H1 (cell line): ENCODE results near the gene FLRT1. TPM values are rescaled to one million over a fixed set of nuclear protein-coding genes. Genes with fewer than 3 reads are reported as not detected.

ENCODE experiments used
- CTCF ChIA-PET: fragments of 300-600 bp; sonication (Branson Sonifier 250); formaldehyde crosslinking; loops from one replicate; lab custom pipeline; 2021; ENCODE audit not compliant: partially characterized antibody; lab: Charles Lee
- POLR2A ChIA-PET: fragments of 300-600 bp; sonication (Branson Sonifier 250); formaldehyde crosslinking; loops from one replicate; lab custom pipeline; 2021; ENCODE audit warnings: inconsistent platforms; ENCODE audit not compliant: partially characterized antibody; lab: Charles Lee
- DNase-seq, 2 experiments: peaks; one replicate each; pipeline versions ENCODE4 v3.0.0 to v3.0.0-alpha.2; 2010 to 2022; ENCODE audit warnings: low spot score in 2 of 2, low read depth in 1 of 2, mixed read lengths in 1 of 2
- FAIRE-seq: peaks from 2 replicates; lab custom pipeline; 2011; peaks lifted over from hg19 to GRCh38; lab: Jason Lieb, UNC
- H2AFZ ChIP-seq: 2 replicates; pipeline ENCODE4 v1.8.1; 2012; ENCODE audit warnings: low read length, inconsistent platforms
- H2AK5ac ChIP-seq: 2 replicates; pipeline ENCODE4 v1.6.1; 2013; ENCODE audit warnings: low read depth, low read length
- H2BK120ac ChIP-seq: replicated peaks from 2 replicates; pipeline ENCODE3; 2013; ENCODE audit warnings: low read depth, low read length, inconsistent platforms
- H2BK12ac ChIP-seq: 2 replicates; pipeline ENCODE4 v1.6.1; 2013; ENCODE audit warnings: low read depth, low read length
- H2BK15ac ChIP-seq: 2 replicates; pipeline ENCODE4 v1.6.1; 2013; ENCODE audit warnings: low read length
- H2BK20ac ChIP-seq: 2 replicates; pipeline ENCODE4 v1.6.1; 2013; ENCODE audit warnings: low read length
- H2BK5ac ChIP-seq: 2 replicates; pipeline ENCODE4 v1.6.1; 2013; ENCODE audit warnings: low read depth, low read length
- H3K14ac ChIP-seq: 2 replicates; pipeline ENCODE4 v1.6.1; 2013; ENCODE audit warnings: inconsistent platforms; ENCODE audit not compliant: insufficient read length
- H3K18ac ChIP-seq: 2 replicates; pipeline ENCODE4 v1.6.1; 2013; ENCODE audit warnings: low read length; ENCODE audit errors: extremely low read depth
- H3K23ac ChIP-seq: 2 replicates; pipeline ENCODE4 v1.6.1; 2013; ENCODE audit warnings: inconsistent platforms; ENCODE audit not compliant: insufficient read length
- H3K23me2 ChIP-seq: 2 replicates; pipeline ENCODE4 v1.6.1; 2013; ENCODE audit warnings: low read depth, low read length
- H3K27ac ChIP-seq: 2 replicates; pipeline ENCODE4 v1.6.1; 2011; ENCODE audit warnings: low read depth, low read length, inconsistent platforms
- H3K27me3 ChIP-seq, 4 experiments: replicated peaks in 1 of 4; 1 replicate in 1 of 4; 2 replicates in 3 of 4; pipeline versions ENCODE4 v1.6.1 to v1.8.1; 2011 to 2013; ENCODE audit warnings: low read length in 3 of 4, mild to moderate bottlenecking in 3 of 4, inconsistent platforms in 2 of 4, mixed read lengths in 2 of 4, moderate library complexity in 1 of 4; ENCODE audit not compliant: control insufficient read depth in 3 of 4, insufficient read depth in 3 of 4; ENCODE audit errors: extremely low read depth in 1 of 4
- H3K36me3 ChIP-seq, 4 experiments: 2 replicates each; pipeline versions ENCODE4 v1.6.1 to v1.8.1; 2011 to 2013; ENCODE audit warnings: mild to moderate bottlenecking in 4 of 4, low read length in 3 of 4, moderate library complexity in 2 of 4, control low read depth in 1 of 4, inconsistent platforms in 1 of 4; ENCODE audit not compliant: insufficient read depth in 4 of 4, control insufficient read depth in 2 of 4
- H3K4ac ChIP-seq: replicated peaks from 2 replicates; pipeline ENCODE3; 2013; ENCODE audit warnings: low read length, low read depth, mixed read lengths, inconsistent platforms; ENCODE audit not compliant: insufficient read length
- H3K4me1 ChIP-seq, 4 experiments: replicated peaks in 1 of 4; 1 replicate in 1 of 4; 2 replicates in 3 of 4; pipeline versions ENCODE4 v1.6.1 to v1.8.1; 2011 to 2013; ENCODE audit warnings: low read length in 3 of 4, inconsistent platforms in 2 of 4, mixed read lengths in 1 of 4; ENCODE audit not compliant: insufficient read depth in 4 of 4, control insufficient read depth in 3 of 4
- H3K4me2 ChIP-seq, 2 experiments: 2 replicates each; pipeline versions ENCODE4 v1.6.1 to v1.8.1; 2011 to 2013; ENCODE audit warnings: low read depth in 2 of 2, low read length in 2 of 2, control low read depth in 1 of 2, inconsistent platforms in 1 of 2, mild to moderate bottlenecking in 1 of 2; ENCODE audit not compliant: insufficient read depth in 1 of 2
- H3K4me3 ChIP-seq, 4 experiments: fragments of 200-600, 300-600 bp in 1 of 4; sonication (generic), shearing (Covaris generic), sonication (Bioruptor Twin) in 1 of 4; 2 replicates each; pipeline versions ENCODE4 v1.5.1 to v1.8.1; 2011 to 2016; ENCODE audit warnings: low read length in 4 of 4, low read depth in 3 of 4, control low read depth in 2 of 4, inconsistent platforms in 2 of 4, mild to moderate bottlenecking in 2 of 4, mixed read lengths in 1 of 4, moderate library complexity in 1 of 4; ENCODE audit not compliant: insufficient read depth in 2 of 4; ENCODE audit errors: extremely low read depth in 1 of 4
- H3K56ac ChIP-seq: replicated peaks from 2 replicates; pipeline ENCODE3; 2013; ENCODE audit warnings: low read depth, mild to moderate bottlenecking, mixed read lengths, low read length, inconsistent platforms; ENCODE audit not compliant: insufficient read length
- H3K79me1 ChIP-seq: 2 replicates; pipeline ENCODE4 v1.6.1; 2013; ENCODE audit warnings: low read depth, low read length, control low read depth
- H3K79me2 ChIP-seq, 2 experiments: 2 replicates each; pipeline versions ENCODE4 v1.6.1 to v1.8.1; 2012 to 2013; ENCODE audit warnings: low read length in 2 of 2, mild to moderate bottlenecking in 2 of 2, inconsistent platforms in 1 of 2; ENCODE audit not compliant: insufficient read depth in 2 of 2, control insufficient read depth in 1 of 2
- H3K9ac ChIP-seq, 4 experiments: replicated peaks in 1 of 4; 1 replicate in 1 of 4; 2 replicates in 3 of 4; pipeline versions ENCODE4 v1.6.1 to v1.8.1; 2011 to 2013; ENCODE audit warnings: low read depth in 3 of 4, low read length in 3 of 4, control low read depth in 2 of 4, mild to moderate bottlenecking in 2 of 4, moderate library complexity in 2 of 4, inconsistent platforms in 1 of 4; ENCODE audit errors: extremely low read depth in 1 of 4
- H3K9me3 ChIP-seq, 2 experiments: 2 replicates each; pipeline versions ENCODE4 v1.6.1 to v1.8.1; 2012 to 2013; ENCODE audit warnings: mild to moderate bottlenecking in 2 of 2, moderate library complexity in 2 of 2, control low read depth in 1 of 2, inconsistent platforms in 1 of 2, low read depth in 1 of 2, low read length in 1 of 2, mixed read lengths in 1 of 2; ENCODE audit not compliant: insufficient read depth in 2 of 2
- H4K20me1 ChIP-seq, 2 experiments: replicated peaks in 1 of 2; 2 replicates each; pipeline versions ENCODE3 to v1.8.1; 2011 to 2013; ENCODE audit warnings: inconsistent platforms in 2 of 2, low read length in 2 of 2, mild to moderate bottlenecking in 1 of 2; ENCODE audit not compliant: insufficient read depth in 2 of 2, control insufficient read depth in 1 of 2
- H4K5ac ChIP-seq: 2 replicates; pipeline ENCODE4 v1.6.1; 2013; ENCODE audit warnings: low read length, low read depth, mixed read lengths, inconsistent platforms; ENCODE audit not compliant: insufficient read length
- H4K8ac ChIP-seq: 2 replicates; pipeline ENCODE4 v1.8.0; 2013; ENCODE audit warnings: mild to moderate bottlenecking, moderate library complexity, low read length, inconsistent platforms; ENCODE audit not compliant: insufficient read depth; ENCODE audit errors: extremely low read depth
- H4K91ac ChIP-seq: replicated peaks from 2 replicates; pipeline ENCODE3; 2013; ENCODE audit warnings: low read length, mixed read lengths, inconsistent platforms; ENCODE audit not compliant: insufficient read length
- CEBPB ChIP-seq: IDR thresholded peaks from 2 replicates; pipeline ENCODE4 v1.6.1; 2012; ENCODE audit warnings: low read depth, low read length
- WGBS, 2 experiments: shearing (Covaris generic) in 1 of 2; methylation state at CpG; one replicate each; pipeline versions ENCODE4 v1.1.6 to v1.1.7; 2013 to 2015; ENCODE audit warnings: low lambda C conversion rate in 2 of 2, mixed read lengths in 2 of 2, inconsistent platforms in 1 of 2, low coverage in 1 of 2, missing lambda C conversion rate in 1 of 2; ENCODE audit not compliant: insufficient replicate concordance in 2 of 2, insufficient coverage in 1 of 2, insufficient read length in 1 of 2; ENCODE audit errors: extremely low coverage in 1 of 2, missing lambda C conversion rate in 1 of 2; 5-methylcytosine and 5-hydroxymethylcytosine counted together
- polyA plus RNA-seq, 7 experiments: library from polyadenylated mRNA; depleted of rRNA in 3 of 7; stranded (reverse) in 5 of 7; unstranded in 2 of 7; fragments of >200 nt in 5 of 7; fragments of 200-250 nt in 2 of 7; gene quantifications; 1 replicate in 5 of 7; 2 replicates in 1 of 7; 4 replicates in 1 of 7; pipeline versions ENCODE4 v1.2.1 to v1.2.3, GENCODE V29; 2011 to 2013; ENCODE audit warnings: missing spikeins in 2 of 7, mixed read lengths in 2 of 7
- total RNA-seq: library from RNA; stranded (reverse); fragmentation: NEBNext Ultra II Directional; extraction: Animal tissue kit (Norgen Biotek cat#: 25700); gene quantifications from 2 replicates; pipeline ENCODE4 v1.2.1, GENCODE V29; 2021

FLRT1 gene
- total and polyA plus RNA-seq, 2 of the 8 experiments (the other 6 are each of a cell fraction or from before 2014, with no cell fraction given): 0.14 to 0.28 TPM

DNA sequence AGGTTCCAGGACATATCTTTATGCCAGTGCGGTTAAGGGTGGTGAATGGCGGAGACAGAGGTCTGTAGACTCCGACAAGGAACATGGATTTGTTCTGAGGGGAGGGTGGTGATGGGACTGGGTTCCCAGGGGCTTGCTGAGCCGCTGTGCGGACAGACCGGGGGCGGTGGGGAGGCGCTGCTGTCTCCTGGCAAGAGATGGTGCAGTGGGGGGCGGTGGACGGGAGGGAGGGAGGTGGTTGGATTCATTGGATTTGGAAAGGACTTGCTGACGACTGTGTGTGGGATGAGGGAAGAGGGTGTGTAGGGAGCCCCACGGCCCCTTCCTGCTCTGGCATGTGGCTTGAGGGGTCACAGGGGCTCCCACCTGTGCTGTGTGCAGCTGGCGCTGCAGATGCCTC lies 43.2 kb downstream of the FLRT1 start:
- no peak overlapping the region for H3K18ac ChIP-seq
- no peaks in the 10 kb centered on the region for H3K36me3 ChIP-seq
- H3K4me2 ChIP-seq: no peak overlapping the region
- H3K9me3 ChIP-seq: no peaks in the 10 kb centered on the region
- H3K27me3 ChIP-seq: peaks cover 0 to 88% (median 60%) of the 10 kb centered on the region in 4 experiments; a peak in 6 of 7 replicates
- no peak overlapping the region for H4K5ac ChIP-seq
- FAIRE-seq (no peak), DNase-seq (no peak)
- no peak overlapping the region for H3K9ac ChIP-seq
- no peak overlapping the region for H4K8ac ChIP-seq
- H2BK120ac ChIP-seq: no peak overlapping the region
- H3K4me3 ChIP-seq: no peak overlapping the region
- no peak overlapping the region for H2BK12ac ChIP-seq
- H2BK15ac ChIP-seq: no peak overlapping the region
- H4K20me1 ChIP-seq: peaks cover 2 to 21% of the 10 kb centered on the region in 2 experiments
- H2BK5ac ChIP-seq: no peak overlapping the region
- no peak overlapping the region for H2BK20ac ChIP-seq
- ChIA-PET POLR2A (interaction anchor here (1.0 kb wide), 1 partner anchor 10 kb away, joined by 3 read pairs; no protein-coding TSS in a partner anchor), CTCF (interaction anchor here (0.9 to 2.6 kb wide), 5 partner anchors 9 to 85 kb away, joined by 4 to 10 read pairs (median 5); no protein-coding TSS in a partner anchor)
- 74% methylated on average over 11 of the region's 13 CpGs; no CpG with 5 or more reads in 1 of the 2 experiments for WGBS, 2 experiments
- no peak overlapping the region for H4K91ac ChIP-seq
- H3K14ac ChIP-seq: no peak overlapping the region
- no peaks in the 10 kb centered on the region for H3K79me1 ChIP-seq
- no peak overlapping the region for H3K27ac ChIP-seq
- H3K79me2 ChIP-seq: no peaks in the 10 kb centered on the region
- no peak overlapping the region for H3K56ac ChIP-seq
- no peaks in the 10 kb centered on the region for H3K4me1 ChIP-seq
- no peak for TF ChIP-seq CEBPB
- no peak overlapping the region for H3K23ac ChIP-seq
- no peak overlapping the region for H2AFZ ChIP-seq
- no peak overlapping the region for H3K4ac ChIP-seq
- no peak overlapping the region for H2AK5ac ChIP-seq
- H3K23me2 ChIP-seq: no peaks in the 10 kb centered on the region
